Stromal cell of bone marrow (primary cell): Measurements from ENCODE around the gene EXOC3L4.
A peak's percentile ranks its signal among the peaks of the same experiment; 100 is the strongest.

ENCODE experiments used
- DNase-seq: peaks from one replicate; pipeline ENCODE4 v3.0.0-alpha.2; 2012; ENCODE audit warnings: low read depth

The EXOC3L4 gene

DNA sequence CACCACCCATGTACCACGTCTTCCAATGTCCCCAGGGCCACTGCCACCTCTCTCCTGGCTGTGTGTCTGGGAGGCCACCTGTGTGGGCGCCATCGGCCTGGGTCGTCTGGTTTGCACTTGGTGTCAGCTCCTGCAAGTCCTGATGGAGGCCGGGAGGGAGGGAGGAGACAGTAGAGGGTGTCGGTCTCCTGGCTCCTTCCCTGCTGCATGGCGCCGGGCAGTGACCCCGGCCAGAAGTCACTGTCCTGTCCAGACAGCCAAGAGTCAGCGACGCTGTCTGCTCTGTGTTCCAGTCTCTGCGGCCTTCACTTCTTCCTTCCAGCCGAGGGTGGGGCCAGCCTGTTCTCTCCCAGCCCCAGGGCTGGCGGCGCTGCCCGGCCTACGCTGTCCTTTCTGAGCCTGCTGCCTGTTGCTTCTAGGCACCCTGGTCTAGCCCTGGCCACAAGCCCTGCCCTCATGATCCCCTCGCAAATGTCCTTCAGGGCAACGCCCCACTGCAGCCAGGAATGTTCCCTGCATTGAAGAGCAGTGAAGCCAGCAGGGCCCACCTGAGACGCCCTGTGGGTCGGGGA lies 23.5 kb upstream of the EXOC3L4 start:
- no peak for DNase-seq

DNA sequence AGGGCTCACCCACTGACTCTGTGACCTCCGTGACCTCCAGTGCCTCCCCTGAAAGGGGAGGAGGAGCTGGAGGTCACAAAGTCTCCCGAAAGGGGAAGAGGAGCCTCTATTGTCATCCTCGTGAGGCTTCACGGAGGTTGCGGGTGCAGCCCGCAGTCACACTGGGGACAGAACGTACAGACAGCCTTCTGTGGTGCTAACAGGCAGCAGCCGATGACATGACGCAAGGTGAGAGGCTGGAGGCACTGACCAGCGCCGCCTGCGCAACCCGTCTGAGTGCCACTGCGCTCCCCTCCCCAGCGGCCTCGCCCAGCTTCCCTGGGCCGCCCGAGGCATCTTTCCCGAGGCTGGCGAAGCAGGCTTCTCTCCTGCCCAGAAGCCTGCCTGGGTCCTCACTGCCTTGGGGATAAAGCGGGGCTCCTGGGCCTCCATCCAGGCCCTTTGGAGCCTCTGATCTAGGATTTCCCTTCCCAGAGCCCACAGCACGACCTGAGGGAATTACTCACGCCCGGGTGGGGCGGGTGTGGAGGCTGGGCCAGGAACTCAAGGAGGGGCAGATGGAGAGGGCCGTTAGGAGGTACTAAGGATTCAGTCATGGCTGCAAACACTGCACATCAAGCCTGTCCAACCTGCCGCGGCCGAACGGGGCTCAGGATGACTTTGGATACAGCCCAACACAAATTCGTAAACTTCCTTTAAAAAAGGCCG lies 22.8 kb upstream of the EXOC3L4 start:
- DNase-seq = no peak

- DNase-seq = no peak
Measured at GRCh38 chr14:103072595-103073366, 21.7 kb upstream of the EXOC3L4 start.

- DNase-seq = no peak
Measured at GRCh38 chr14:103073367-103073875, 21.1 kb upstream of the EXOC3L4 start.

GRCh38 chr14:103073876-103074728 lies 20.4 kb upstream of the EXOC3L4 start:
- no peak for DNase-seq

DNA sequence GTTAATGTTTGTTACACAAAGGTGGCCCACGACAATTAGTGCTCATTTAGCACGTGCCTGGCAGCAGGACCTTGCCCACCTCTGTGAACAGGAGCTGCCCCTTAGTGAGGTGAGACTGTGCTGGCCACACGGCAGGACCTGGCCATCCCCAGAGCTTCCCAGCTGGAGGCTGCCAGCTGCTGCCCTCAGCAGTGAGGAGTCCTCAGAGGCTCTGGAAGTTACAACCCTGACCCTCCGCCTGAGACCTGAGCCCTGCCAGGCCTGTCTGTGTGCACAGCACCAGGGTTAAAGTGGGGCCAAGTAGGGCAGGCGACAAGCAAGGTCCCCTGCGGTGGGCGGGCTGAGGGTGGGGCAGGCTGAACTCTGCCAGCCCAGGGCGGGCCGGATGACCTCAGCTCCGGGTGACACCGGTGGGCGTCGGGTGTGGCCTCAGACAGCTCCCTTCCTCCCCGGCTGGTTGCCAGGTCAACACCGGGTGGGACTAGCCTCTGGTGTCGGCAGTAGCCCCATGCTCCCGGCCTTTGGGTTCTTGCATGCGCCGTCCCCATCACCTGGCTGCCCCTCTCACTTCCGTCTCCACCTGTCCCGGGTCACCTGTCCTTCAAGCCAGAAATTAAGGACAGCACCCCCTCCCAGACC lies 19.7 kb upstream of the EXOC3L4 start:
- DNase-seq = no peak

- peak; percentile 62 for DNase-seq
Measured at GRCh38 chr14:103078420-103078749, 16.1 kb upstream of the EXOC3L4 start.

DNA sequence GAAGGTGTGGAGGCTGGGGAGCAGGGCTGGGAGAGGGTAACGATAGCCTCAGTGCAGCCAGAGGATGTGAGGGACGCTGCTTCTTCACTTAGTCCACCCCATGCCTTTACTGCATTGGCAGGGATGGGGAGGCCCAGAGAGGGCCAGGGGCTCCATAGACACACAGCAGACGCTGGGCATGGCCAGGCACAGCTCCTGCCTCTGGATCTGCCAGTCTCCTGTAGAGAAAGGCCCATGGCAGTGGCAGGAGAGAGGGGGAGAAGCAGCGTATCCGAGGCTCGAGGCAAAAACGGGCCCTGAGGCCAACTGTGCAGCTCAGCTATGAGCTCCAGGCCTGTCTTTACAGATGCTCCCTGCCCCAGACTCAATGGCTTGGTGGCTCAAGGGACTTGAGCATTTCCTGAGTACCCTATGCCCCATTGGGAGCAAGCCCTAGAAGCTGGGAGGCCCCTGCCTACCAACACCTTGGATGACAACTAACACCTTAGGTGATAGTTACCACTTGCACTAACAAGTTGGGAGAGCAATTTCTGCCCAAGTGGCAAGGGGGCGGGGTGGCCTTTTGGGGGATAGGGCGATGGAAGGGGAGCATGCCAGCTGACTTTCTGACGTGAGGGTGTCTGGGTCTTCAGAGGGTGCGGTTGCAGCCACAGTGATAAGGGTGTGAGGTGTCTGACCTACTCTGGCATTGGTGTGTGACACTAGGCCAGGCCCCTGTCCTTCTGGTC lies 15.5 kb upstream of the EXOC3L4 start:
- no peak for DNase-seq

DNA sequence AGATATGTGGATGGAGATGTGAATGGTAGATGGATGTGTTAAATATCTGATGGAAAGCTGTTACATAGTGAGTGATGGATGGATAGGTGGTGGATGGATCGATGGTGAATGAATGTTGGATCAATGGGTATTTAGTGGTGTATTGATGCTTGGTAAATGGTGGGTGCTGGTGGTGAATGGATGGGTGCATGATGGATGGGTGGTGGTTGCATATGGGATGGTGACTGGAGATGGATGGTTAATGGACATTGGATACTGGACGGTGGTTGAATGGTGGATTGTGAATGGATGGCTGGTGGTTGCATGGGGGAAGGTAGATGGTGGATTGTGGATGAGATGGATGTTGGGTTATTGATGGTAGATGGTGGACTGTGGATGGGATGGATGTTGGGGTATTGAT lies 12.6 kb upstream of the EXOC3L4 start:
- no peak for DNase-seq

GRCh38 chr14:103084021-103084919 lies 10.3 kb upstream of the EXOC3L4 start, which contains the start of gene LBHD2:
TSS of gene LBHD2 (plus strand) at chr14:103084210. CDS start at chr14:103086013, 1,803 bp downstream.
- DNase-seq = no peak

DNA sequence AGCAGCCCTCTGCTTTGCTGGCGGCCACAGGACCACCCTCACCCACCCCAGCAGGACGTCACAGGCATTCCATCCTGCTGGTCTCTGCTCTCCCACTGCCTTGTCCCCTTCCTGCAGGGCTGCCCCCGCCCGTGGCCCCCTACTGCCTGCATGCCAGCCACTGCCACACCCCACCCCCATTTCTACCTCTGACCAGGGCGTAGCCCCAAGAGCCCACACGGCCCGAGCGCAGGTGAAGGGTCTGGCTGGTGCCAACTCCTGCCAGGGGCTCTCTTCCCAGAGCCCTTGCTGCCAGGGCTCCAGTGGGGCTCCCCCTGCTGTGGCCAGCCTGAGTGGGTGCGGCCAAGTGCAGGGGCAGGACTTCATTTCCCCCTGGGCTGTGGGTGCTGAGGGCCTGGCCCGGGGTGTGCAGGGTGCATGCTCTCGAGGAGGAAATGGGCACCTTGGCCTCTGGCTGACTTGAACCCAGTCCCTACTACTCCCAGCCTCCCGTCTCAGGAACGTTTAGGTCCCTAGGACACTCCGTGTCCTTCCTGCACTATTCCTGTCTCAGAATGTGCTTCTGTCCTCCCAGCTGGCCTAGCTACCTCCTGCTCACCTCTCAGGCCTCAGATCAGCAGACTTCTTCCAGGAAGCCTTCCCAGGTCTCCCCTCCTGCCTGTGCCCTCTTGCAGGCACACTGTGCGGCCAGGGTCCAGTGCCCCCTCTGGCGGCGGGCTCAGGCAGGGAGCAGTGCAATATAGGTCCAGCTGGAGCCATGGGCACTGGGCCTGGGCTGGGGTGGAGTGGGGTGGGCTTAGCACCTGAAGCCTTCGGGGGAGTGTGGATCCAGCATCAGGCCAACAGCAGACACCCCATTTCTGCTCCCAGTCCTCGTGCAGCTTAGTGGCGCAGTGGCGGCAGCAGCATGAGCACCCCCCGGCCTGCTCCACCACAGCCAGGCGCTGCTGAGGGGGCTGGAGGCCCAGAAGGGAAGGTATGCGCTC lies 9.1 kb upstream of the EXOC3L4 start:
- DNase-seq = no peak

DNA sequence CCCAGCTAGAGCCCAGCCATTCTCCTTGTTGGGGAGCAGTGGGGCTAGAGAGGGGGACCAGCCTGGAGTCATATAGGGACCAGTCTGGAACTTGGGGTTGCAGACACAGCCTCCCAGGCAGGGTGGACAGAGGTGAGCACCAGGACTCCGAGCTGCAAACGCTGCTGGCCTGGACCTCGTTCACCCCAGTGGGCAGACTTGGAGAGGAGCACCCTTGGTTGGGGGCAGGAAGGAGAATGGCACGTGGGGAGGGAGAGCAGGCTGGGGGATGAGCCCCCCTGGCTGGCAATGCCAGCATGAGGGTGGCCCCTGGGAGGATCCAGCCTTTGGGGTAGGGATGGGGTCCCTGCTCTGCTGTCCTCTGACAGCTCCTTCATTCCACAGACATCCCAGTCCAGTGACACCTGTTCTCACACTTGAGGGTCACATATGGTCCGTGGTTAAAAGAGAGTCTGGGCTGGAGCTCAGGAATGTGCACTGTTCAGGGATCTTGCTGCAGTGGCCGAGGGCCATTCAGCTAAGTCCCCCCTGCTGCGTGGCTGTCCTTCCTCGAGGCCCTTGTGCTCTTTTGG lies 7.7 kb upstream of the EXOC3L4 start:
- DNase-seq = no peak

- DNase-seq = no peak
Measured at GRCh38 chr14:103087343-103087835, 7.1 kb upstream of the EXOC3L4 start.

DNA sequence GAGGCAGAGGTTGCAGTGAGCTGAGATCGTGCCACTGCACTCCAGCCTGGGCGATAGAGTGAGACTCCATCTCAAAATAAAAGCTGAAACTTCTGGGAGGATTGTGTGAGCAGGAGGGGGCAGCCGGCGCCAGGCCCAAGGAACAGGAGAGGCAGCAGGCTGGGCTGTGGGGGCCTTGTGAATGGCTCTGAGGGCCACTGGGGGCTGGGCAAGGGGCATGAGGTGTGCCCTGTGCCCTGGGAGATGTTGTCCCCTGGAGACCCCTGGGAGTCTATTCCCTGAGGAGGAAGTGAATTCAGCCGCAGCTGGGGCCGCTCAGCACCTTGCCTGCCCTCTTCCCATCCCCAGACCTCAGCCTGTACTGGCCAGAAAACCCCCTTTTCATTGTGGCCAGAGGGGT lies 5.6 kb upstream of the EXOC3L4 start:
- DNase-seq = no peak

GRCh38 chr14:103089386-103090335 lies 4.9 kb upstream of the EXOC3L4 start:
- no peak for DNase-seq

DNA sequence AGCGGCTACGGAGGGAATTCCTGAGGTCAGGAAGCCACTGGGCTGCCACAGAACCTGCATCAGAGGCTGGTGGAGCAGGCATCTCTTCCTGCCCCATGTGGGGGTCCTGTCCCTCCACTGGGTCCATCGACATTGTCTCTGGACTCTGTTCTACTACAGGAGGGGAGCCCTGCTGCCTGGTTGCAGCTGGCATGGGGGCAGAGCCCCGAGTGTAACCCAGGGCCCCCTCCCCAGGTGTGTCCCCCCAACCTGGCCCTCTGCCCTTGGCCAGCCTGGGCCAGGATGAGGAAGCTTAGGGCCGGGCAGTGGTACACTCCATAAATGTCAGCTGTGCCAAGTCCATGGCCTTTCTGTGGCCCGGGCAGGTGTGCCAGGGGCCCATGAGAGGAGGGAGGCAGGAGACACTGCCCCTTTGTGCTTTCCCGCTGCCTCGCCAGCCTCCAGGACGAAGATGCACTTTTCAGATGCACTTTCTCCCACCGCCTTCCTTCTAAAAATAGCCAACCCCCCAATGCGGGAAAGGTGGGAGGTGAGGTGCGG lies 4.0 kb upstream of the EXOC3L4 start:
- DNase-seq = no peak
